Parathyroid adenoma (tissue), 2 donors: ENCODE measurements around the gene BAIAP2.
A peak's percentile ranks its signal among the peaks of the same experiment; 100 is the strongest.

ENCODE experiments used
- H2AFZ ChIP-seq: fragments of 300-600 bp; sonication (generic); one replicate; pipeline ENCODE4 v1.7.0; 2017; ENCODE audit warnings: antibody characterized with exemption, mild to moderate bottlenecking
- H3K27ac ChIP-seq: fragments of 300-600 bp; sonication (generic); one replicate; pipeline ENCODE4 v1.7.0; 2017
- H3K27me3 ChIP-seq: fragments of 300-600 bp; sonication (generic); one replicate; pipeline ENCODE4 v1.7.0; 2017; ENCODE audit warnings: low read length; ENCODE audit not compliant: control insufficient read depth, insufficient read depth
- H3K36me3 ChIP-seq: fragments of 300-600 bp; sonication (generic); one replicate; pipeline ENCODE4 v1.7.0; 2017; ENCODE audit warnings: low read length; ENCODE audit not compliant: control insufficient read depth, insufficient read depth
- H3K4me1 ChIP-seq: fragments of 300-600 bp; sonication (generic); one replicate; pipeline ENCODE4 v1.7.0; 2017; ENCODE audit warnings: control low read depth
- H3K4me2 ChIP-seq: fragments of 300-600 bp; sonication (generic); one replicate; pipeline ENCODE4 v1.7.0; 2017; ENCODE audit warnings: low read length
- H3K4me3 ChIP-seq: fragments of 300-600 bp; sonication (generic); one replicate; pipeline ENCODE4 v1.7.0; 2017; ENCODE audit warnings: low read depth, low read length
- H3K79me2 ChIP-seq: fragments of 300-600 bp; sonication (generic); one replicate; pipeline ENCODE4 v1.7.0; 2017; ENCODE audit warnings: control low read depth
- H3K9ac ChIP-seq: fragments of 300-600 bp; sonication (generic); one replicate; pipeline ENCODE4 v1.7.0; 2017; ENCODE audit warnings: mild to moderate bottlenecking
- H3K9me3 ChIP-seq: fragments of 300-600 bp; sonication (generic); one replicate; pipeline ENCODE4 v1.7.0; 2017; ENCODE audit warnings: low read length; ENCODE audit not compliant: control insufficient read depth
- CTCF ChIP-seq: fragments of 300-600 bp; sonication (generic); IDR thresholded peaks from one replicate; pipeline ENCODE4 v1.7.0; 2017; ENCODE audit warnings: antibody characterized with exemption, mild to moderate bottlenecking
- donor health status: primary hyperparathyroidism.

The BAIAP2 gene

GRCh38 chr17:81039854-81040758 lies 5.2 kb downstream of the BAIAP2 start:
- TF ChIP-seq CTCF: no peak
- Histone ChIP-seq H3K9me3 (no peaks in the 10 kb centered on the region), H3K36me3 (no peaks in the 10 kb centered on the region), H2AFZ (no peak overlapping the region), H3K4me2 (no peak overlapping the region), H3K27ac (no peak overlapping the region), H3K27me3 (no peaks in the 10 kb centered on the region), H3K9ac (no peak overlapping the region), H3K4me1 (peaks cover 26% of the 10 kb centered on the region), H3K79me2 (peaks cover 26% of the 10 kb centered on the region), H3K4me3 (no peak overlapping the region)

- H3K79me2 ChIP-seq: peaks cover 32% of the 10 kb centered on the region
- no peaks in the 10 kb centered on the region for H3K27me3 ChIP-seq
- H3K36me3 ChIP-seq: no peaks in the 10 kb centered on the region
- no peaks in the 10 kb centered on the region for H3K9me3 ChIP-seq
- no peak overlapping the region for H3K4me2 ChIP-seq
- H3K4me3 ChIP-seq: no peak overlapping the region
- peaks cover 32% of the 10 kb centered on the region for H3K4me1 ChIP-seq
- H2AFZ ChIP-seq: no peak overlapping the region
- TF ChIP-seq CTCF: no peak
- H3K27ac ChIP-seq: no peak overlapping the region
- H3K9ac ChIP-seq: no peak overlapping the region
These were observed 5.9 kb downstream of the BAIAP2 start for GRCh38 chr17:81040791-81041337.

- H3K4me2 ChIP-seq: no peak overlapping the region
- no peak for TF ChIP-seq CTCF
- no peaks in the 10 kb centered on the region for H3K9me3 ChIP-seq
- H3K27ac ChIP-seq: no peak overlapping the region
- H3K4me1 ChIP-seq: peaks cover 25% of the 10 kb centered on the region
- H3K79me2 ChIP-seq: peaks cover 46% of the 10 kb centered on the region
- H3K4me3 ChIP-seq: no peak overlapping the region
- no peak overlapping the region for H2AFZ ChIP-seq
- H3K9ac ChIP-seq: no peak overlapping the region
- H3K36me3 ChIP-seq: no peaks in the 10 kb centered on the region
- no peaks in the 10 kb centered on the region for H3K27me3 ChIP-seq
These were observed 7.7 kb downstream of the BAIAP2 start for GRCh38 chr17:81042606-81043005.

GRCh38 chr17:81043319-81043724 lies 8.4 kb downstream of the BAIAP2 start:
- H3K4me2 ChIP-seq: no peak overlapping the region
- TF ChIP-seq CTCF: no peak
- H3K79me2 ChIP-seq: peaks cover 49% of the 10 kb centered on the region
- no peak overlapping the region for H3K9ac ChIP-seq
- H3K27ac ChIP-seq: peak overlapping the region; percentile 82
- H2AFZ ChIP-seq: no peak overlapping the region
- peaks cover 18% of the 10 kb centered on the region for H3K4me1 ChIP-seq
- H3K4me3 ChIP-seq: no peak overlapping the region
- H3K27me3 ChIP-seq: no peaks in the 10 kb centered on the region
- H3K9me3 ChIP-seq: no peaks in the 10 kb centered on the region
- no peaks in the 10 kb centered on the region for H3K36me3 ChIP-seq
